Sigmoid colon (tissue), 7 donors: ENCODE results near the gene ADARB2. TPM values are rescaled to one million over a fixed set of nuclear protein-coding genes. Genes with fewer than 3 reads are reported as not detected.
A peak's percentile ranks its signal among the peaks of the same experiment; 100 is the strongest.

ENCODE experiments used
- DNase-seq: peaks from one replicate; pipeline ENCODE4 v3.0.0-alpha.2; 2019
- H3K27ac ChIP-seq, 4 donors: fragments of 200-600 bp; sonication (generic); one replicate each; pipeline ENCODE4 v1.5.1; 2016 to 2019; ENCODE audit warnings: mild to moderate bottlenecking in 1 of 4
- H3K27me3 ChIP-seq, 3 donors: fragments of 200-600 bp; sonication (generic); one replicate each; pipeline ENCODE4 v1.5.1; 2019; ENCODE audit warnings: mild to moderate bottlenecking in 1 of 3
- H3K36me3 ChIP-seq, 4 donors: fragments of 200-600 bp; sonication (generic); one replicate each; pipeline ENCODE4 v1.5.1; 2016 to 2019
- H3K4me1 ChIP-seq, 4 donors: fragments of 200-600 bp; sonication (generic); one replicate each; pipeline ENCODE4 v1.5.1; 2017 to 2019
- H3K4me3 ChIP-seq, 4 donors: fragments of 200-600 bp; sonication (generic); one replicate each; pipeline ENCODE4 v1.5.1; 2017 to 2019; ENCODE audit warnings: mild to moderate bottlenecking in 2 of 4, moderate library complexity in 1 of 4
- H3K9me3 ChIP-seq, 4 donors: fragments of 200-600 bp in 3 of 4; sonication (generic) in 3 of 4; one replicate each; pipeline versions ENCODE4 v1.5.1 to v1.6.1; 2013 to 2019
- CTCF ChIP-seq, 4 experiments: fragments of 450-650 bp in 3 of 4; fragments of 200-600 bp in 1 of 4; IDR thresholded peaks; one replicate each; pipeline ENCODE4 v1.5.1; 2016 to 2019; ENCODE audit warnings: antibody characterized with exemption in 4 of 4, mild to moderate bottlenecking in 3 of 4, moderate library complexity in 2 of 4
- EP300 ChIP-seq, 4 donors: sonication (generic); formaldehyde crosslinking; IDR thresholded peaks; one replicate each; pipeline ENCODE4 v1.6.1; 2017; ENCODE audit warnings: antibody characterized with exemption in 4 of 4
- POLR2A ChIP-seq, 2 donors: fragments of 450-650 bp; IDR thresholded peaks; one replicate each; pipeline ENCODE4 v1.6.1; 2016; ENCODE audit warnings: antibody characterized with exemption in 2 of 2, mild to moderate bottlenecking in 2 of 2, moderate library complexity in 2 of 2
- POLR2AphosphoS5 ChIP-seq, 4 donors: sonication (generic); formaldehyde crosslinking; IDR thresholded peaks; one replicate each; pipeline ENCODE4 v1.6.1; 2017; ENCODE audit warnings: antibody characterized with exemption in 4 of 4
- WGBS, 2 donors: extraction: QIAGEN DNeasy Blood & Tissue Kit; methylation state at CpG; one replicate each; pipeline ENCODE4 v1.1.7; 2013; 5-methylcytosine and 5-hydroxymethylcytosine counted together
- intact Hi-C: fragments of 100-400 bp; cut with DNase I; formaldehyde crosslinking; loops from one replicate; pipeline ENCODE4 v1.15.1; 2023
- polyA plus RNA-seq, 3 donors: library from polyadenylated mRNA; stranded (reverse); fragments of 200-250 nt; gene quantifications; one replicate each; pipeline ENCODE4 v1.2.3, GENCODE V29; 2013
- total RNA-seq, 4 donors: library from RNA; depleted of rRNA; stranded (reverse); fragments of >200 nt; gene quantifications; one replicate each; pipeline ENCODE4 v1.1.0, GENCODE V29; 2016
- donor health status: healthy with polysubstance abuse.
- donor health status: Bipolar disorder and iron deficiency.
- donor health status: healthy.

Gene ADARB2
- total and polyA plus RNA-seq, 7 donors, result 0.60 to 5.9 (median 3.5) TPM; not detected in 1

GRCh38 chr10:1240341-1240775, 497.0 kb downstream of the ADARB2 start:
- intact Hi-C loops, result no loop called here
- Histone ChIP-seq H3K27ac (peak overlapping the region in 1 of 4 donors; percentile 12), H3K4me1 (no peaks in the 10 kb centered on the region), H3K4me3 (no peak overlapping the region), H3K36me3 (no peaks in the 10 kb centered on the region), H3K9me3 (no peaks in the 10 kb centered on the region), H3K27me3 (peaks cover 0 to 30% (median 21%) of the 10 kb centered on the region in 3 donors)
- TF ChIP-seq EP300 (IDR thresholded peaks at IDR 0.05) (no peak), POLR2A (IDR thresholded peaks at IDR 0.05) (no peak), POLR2AphosphoS5 (IDR thresholded peaks at IDR 0.05) (no peak), CTCF (IDR thresholded peaks at IDR 0.05) (no peak)
- DNase-seq, result no peak
- whole genome bisulfite sequencing, 2 donors, result 11 to 18% methylated on average over 8 of the region's 8 CpGs

GRCh38 chr10:1233031-1233430, 504.3 kb downstream of the ADARB2 start:
- Histone ChIP-seq H3K9me3 (no peaks in the 10 kb centered on the region), H3K36me3 (no peaks in the 10 kb centered on the region), H3K27me3 (peaks cover 0 to 2% (median 0%) of the 10 kb centered on the region in 3 donors), H3K4me1 (no peaks in the 10 kb centered on the region), H3K27ac (no peak overlapping the region), H3K4me3 (no peak overlapping the region)
- intact Hi-C loops, result no loop called here
- no peak for DNase-seq
- no peak for TF ChIP-seq CTCF (IDR thresholded peaks at IDR 0.05)
- 84 to 93% methylated on average over 9 of the region's 9 CpGs for WGBS, 2 donors

GRCh38 chr10:1232164-1232911, 505.0 kb downstream of the ADARB2 start:
- no peaks in the 10 kb centered on the region for H3K4me1 ChIP-seq
- H3K4me3 ChIP-seq, result no peak overlapping the region
- intact Hi-C loops, result no loop called here
- no peak overlapping the region for H3K27ac ChIP-seq
- H3K27me3 ChIP-seq, result peaks cover 0 to 9% (median 0%) of the 10 kb centered on the region in 3 donors
- 94 to 97% methylated on average over 9 of the region's 9 CpGs for WGBS, 2 donors
- no peaks in the 10 kb centered on the region for H3K9me3 ChIP-seq
- TF ChIP-seq POLR2AphosphoS5 (IDR thresholded peaks at IDR 0.05), result no peak
- no peak for TF ChIP-seq POLR2A (IDR thresholded peaks at IDR 0.05)
- TF ChIP-seq CTCF (IDR thresholded peaks at IDR 0.05), result no peak
- no peak for TF ChIP-seq EP300 (IDR thresholded peaks at IDR 0.05)
- DNase-seq, result no peak
- no peaks in the 10 kb centered on the region for H3K36me3 ChIP-seq

- TF ChIP-seq POLR2AphosphoS5 (IDR thresholded peaks at IDR 0.05), result no peak
- TF ChIP-seq POLR2A (IDR thresholded peaks at IDR 0.05), result no peak
- no peak for TF ChIP-seq CTCF (IDR thresholded peaks at IDR 0.05)
- no peak for TF ChIP-seq EP300 (IDR thresholded peaks at IDR 0.05)
- no peaks in the 10 kb centered on the region for H3K36me3 ChIP-seq
- intact Hi-C loops, result no loop called here
- no peak overlapping the region for H3K4me3 ChIP-seq
- no peaks in the 10 kb centered on the region for H3K9me3 ChIP-seq
- H3K27ac ChIP-seq, result no peak overlapping the region
- peaks cover 0 to 11% (median 0%) of the 10 kb centered on the region in 3 donors for H3K27me3 ChIP-seq
- DNase-seq, result no peak
- H3K4me1 ChIP-seq, result no peaks in the 10 kb centered on the region
- WGBS, 2 donors, result 84 to 87% methylated on average over 9 of the region's 9 CpGs
These were observed 506.6 kb downstream of the ADARB2 start for GRCh38 chr10:1230592-1231275.
